ENCODE data around the gene CYP2W1.
"Not testable (repeated sequence)": the region's sequence is repeated elsewhere in the genome, so short reads cannot be mapped to it uniquely, and the experiment has no call there.

CYP2W1 gene

DNA sequence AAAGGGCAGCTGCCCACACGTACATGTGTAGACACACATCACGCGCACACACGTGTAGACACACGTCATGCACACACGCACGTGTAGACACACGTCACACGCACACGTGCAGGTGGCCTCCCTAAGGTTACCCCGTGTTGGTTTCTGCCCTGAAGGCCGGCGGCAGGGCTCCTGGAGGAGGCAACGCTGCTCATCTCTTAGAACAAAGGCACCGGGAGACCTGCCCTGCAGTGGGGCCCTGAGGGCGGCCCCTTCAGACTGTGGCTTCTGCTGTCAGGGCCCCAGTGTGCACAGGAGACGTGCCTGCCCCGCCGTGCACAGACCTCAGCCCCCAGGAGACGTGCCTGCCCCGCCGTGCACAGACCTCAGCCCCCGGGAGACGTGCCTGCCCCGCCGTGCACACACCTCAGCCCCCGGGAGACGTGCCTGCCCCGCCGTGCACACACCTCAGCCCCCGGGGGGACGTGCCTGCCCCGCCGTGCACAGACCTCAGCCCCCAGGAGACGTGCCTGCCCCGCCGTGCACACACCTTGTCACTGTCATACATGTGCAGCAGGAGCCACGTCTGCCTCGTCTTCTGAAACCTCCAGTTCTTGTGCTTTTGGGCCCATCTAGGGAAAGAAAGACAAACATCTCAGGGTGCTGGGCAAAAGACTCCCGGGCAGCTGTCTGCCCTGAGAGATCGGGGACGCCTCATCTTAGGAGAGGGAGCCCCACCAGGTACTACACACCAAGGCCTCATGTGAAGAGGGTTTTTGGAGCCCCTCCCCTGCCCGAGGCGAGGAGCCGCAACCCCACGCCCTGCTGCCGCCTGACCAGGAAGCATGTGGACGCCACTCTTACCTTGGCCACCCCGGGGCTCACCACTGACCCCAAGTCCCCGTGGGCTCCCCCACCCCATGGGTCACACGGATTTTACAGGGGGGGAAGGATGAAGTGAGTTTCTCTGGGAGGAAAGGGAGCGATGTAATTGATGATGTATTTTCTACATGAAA is 17.3 kb downstream of the CYP2W1 start:
- no peak for DNase-seq

- not testable (repeated sequence) for DNase-seq
Observed at GRCh38 chr7:1001069-1001770, 18.2 kb downstream of the CYP2W1 start.

- DNase-seq, result not testable (repeated sequence)
Observed at GRCh38 chr7:1002026-1002425, 19.0 kb downstream of the CYP2W1 start.

DNA sequence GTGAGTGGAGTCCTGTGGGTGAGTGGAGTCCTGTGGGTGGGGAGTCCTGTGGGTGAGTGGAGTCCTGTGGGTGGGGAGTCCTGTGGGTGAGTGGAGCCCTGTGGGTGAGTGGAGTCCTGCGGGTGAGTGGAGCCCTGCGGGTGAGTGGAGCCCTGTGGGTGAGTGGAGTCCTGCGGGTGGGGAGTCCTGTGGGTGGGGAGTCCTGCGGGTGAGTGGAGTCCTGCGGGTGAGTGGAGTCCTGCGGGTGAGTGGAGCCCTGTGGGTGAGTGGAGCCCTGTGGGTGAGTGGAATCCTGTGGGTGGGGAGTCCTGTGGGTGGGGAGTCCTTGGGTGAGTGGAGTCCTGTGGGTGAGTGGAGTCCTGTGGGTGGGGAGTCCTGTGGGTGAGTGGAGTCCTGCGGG is 19.5 kb downstream of the CYP2W1 start:
- not testable (repeated sequence) for DNase-seq

GRCh38 chr7:1004018-1004852 is 21.3 kb downstream of the CYP2W1 start:
- no peak for DNase-seq

- DNase-seq, result no peak
Observed at GRCh38 chr7:1005303-1005702, 22.3 kb downstream of the CYP2W1 start.

- DNase-seq, result no peak
Observed at GRCh38 chr7:1007901-1008300, 24.9 kb downstream of the CYP2W1 start.

GRCh38 chr7:1008733-1009363 is 25.9 kb downstream of the CYP2W1 start:
- no peak for DNase-seq

GRCh38 chr7:1009747-1010146 is 26.8 kb downstream of the CYP2W1 start:
- DNase-seq, result no peak

DNA sequence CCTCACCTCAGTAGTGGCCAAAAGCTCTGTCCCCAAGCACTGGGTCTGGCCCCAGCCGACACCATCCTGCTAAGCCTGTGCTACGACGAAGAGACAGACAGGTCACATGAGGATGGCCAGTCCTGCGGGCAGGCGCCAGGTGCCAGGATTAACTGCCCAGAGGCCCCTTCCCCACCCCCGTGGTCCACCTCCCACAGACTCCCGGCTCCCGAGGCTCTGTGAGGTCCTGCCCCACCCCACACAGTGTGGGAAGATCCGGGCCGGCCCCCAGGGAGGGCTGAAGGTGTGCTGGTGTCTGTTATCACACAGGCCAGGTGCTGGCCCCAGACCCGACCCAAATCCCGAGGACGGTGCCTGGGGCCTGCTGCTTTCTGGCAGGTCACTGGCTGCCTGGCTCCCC is 27.2 kb downstream of the CYP2W1 start:
- DNase-seq, result no peak

- DNase-seq, result no peak
Observed at GRCh38 chr7:1011297-1012003, 28.5 kb downstream of the CYP2W1 start.

DNA sequence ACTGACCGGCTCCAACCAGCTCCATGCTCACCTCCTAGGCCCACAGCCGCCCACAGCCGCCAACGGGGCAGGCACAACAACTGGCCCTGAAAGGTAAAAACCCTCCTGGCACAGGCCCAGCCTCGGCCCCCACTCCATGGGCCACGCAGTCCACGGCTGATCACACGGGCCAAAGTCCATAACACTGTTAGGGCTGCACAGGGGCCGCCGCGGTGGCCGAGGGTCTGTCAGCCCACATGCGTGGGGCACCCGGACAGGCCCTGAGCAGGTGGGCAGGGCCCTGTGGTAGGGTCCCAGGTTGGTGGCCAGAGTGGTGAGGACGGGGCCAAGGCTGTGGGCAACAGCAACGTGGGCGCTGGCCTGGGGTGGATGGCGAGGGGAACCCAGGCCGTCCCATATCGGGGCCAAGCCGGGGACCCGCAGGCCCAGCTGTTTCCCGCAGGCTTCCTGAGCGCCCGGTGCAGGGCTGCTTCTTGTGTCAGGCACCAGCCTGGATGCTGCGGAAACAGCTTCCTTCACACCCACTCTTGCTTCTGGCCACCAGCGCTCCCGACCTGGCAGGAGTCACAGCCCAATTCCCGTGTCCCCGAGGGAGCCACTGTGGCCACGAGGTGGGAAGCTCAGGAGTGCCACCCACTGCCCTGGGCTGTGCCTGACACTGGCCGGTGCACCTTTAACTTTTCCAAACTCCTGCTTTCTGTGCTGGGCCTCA is 29.2 kb downstream of the CYP2W1 start:
- DNase-seq, result no peak

DNA sequence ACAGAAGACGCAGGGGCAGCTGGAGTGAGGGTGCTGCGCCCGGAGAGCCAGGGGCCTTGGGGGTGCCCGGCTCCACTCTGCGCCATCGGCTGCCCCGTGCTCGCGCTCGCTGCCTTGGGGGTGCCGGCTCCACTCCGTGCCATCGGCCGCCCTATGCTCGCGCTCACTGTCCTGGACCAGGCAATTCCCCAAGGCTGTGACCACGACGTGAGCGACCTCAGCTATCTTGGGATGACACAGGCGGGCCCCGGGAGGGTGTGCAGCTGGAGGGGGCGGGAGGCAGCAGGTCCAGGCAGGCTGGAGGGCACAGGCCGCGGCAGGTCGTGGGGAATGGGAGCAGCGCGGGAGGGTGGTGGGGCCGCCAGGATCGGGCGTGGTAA is 29.7 kb downstream of the CYP2W1 start:
- no peak for DNase-seq

DNA sequence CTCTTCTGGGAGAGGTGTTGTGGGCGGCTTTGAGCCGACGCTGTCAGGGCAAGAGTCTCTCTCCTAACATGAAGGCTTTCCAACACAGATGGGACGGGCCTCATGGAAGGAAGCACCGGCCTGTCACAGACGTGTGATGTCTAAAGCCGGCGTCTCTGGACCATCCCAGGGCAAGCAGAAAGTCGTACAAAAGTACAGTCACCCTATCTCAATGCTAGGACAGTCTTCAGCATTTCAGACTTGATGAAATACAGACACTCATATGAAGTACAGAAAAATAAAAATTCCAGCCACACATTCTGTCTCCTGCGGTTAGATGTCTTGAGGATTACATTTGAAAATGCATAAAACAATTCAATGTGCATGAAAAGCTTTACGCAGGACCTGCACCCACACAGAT is 30.6 kb downstream of the CYP2W1 start:
- no peak for DNase-seq

DNA sequence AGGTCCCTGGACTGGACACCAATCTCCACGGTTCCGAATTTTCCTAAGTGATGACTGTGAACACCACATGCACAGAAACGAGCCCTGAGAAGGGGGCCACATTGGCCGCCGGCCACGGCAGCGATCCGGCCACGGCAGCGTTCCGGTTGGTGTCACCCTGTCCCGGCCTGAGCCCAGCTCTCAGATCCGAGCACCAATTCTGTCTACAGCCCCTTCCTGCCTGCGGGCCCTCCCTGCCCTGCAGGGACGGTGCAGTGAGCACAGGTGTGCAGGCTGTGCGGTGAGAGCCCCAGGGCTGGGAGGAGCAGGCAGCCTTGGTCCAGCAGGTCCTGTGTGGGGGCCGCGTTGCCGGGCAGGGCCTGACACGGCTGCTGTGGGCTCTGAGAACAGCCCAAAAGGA is 31.7 kb downstream of the CYP2W1 start:
- no peak for DNase-seq

DNA sequence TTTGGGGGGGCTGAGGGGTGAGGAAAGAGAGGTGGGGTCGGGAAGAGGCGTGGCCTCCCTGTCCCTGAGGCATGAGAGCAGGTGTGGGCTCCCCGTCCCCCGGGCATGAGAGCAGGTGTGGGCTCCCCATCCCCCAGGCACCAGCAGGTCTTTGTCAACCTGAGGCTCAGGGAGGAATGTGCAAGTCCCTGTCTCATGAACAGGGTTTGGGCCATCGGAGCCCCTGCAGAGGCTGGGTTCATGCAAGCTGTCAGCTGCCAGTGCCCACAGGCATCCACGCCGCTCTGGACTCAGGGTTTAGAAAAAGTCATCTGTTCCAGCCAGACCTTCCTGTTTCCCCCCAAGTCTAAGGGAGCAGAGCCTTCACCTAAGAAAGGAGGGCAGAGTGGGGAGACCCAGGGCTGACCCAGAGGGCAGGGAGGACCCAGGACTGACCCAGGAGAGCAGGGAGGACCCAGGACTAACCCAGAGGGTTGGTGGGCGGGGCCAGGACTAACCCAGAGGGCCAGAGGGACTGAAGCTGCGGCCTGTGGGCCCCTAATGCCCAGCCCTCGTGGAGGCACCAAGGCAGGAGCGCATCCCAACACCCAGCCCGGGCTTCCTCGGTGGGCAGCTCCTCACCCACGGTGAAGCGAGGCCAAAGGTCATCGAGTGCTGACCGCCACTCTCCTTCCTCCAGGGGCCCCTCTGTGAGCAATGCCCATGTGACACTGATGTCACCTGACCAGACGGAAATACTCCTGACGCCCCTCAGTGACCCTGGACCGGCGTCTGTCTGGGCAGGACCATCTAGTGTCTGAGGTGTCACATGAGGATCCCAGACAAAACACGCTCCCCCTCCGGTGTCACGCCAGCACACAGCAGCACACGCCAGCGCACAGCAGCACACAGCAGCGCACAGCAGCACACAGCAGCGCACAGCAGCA is 32.5 kb downstream of the CYP2W1 start:
- DNase-seq, result no peak

GRCh38 chr7:1016577-1017531 is 33.9 kb downstream of the CYP2W1 start:
- no peak for DNase-seq

- no peak for DNase-seq
Observed at GRCh38 chr7:1017586-1018333, 34.8 kb downstream of the CYP2W1 start.
